Measurements from ENCODE around the gene CYP2A6.
"Not testable (repeated sequence)": the region's sequence is repeated elsewhere in the genome, so short reads cannot be mapped to it uniquely, and the experiment has no call there.

The CYP2A6 gene

DNA sequence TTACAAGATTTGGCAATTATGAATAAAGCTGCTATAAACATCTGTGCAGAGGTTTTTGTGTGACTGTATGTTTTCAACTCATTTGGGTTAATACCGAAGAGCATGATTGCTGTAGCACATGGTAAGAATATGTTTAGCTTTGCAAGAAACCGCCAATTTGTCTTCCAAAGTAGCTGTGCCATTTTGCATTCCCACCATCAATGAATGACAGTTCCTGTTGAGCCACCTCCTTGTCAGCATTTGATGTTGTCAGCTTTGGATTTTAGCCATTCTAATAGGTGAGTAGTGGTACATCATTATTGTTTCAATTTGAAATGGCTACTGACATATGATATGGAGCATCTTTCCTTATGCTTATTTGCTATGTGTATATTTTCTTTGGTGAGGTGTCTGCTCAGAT, 23.6 kb upstream of the CYP2A6 start:
- DNase-seq (ENCODE audit: low spot score); in situ Hi-C loops (cut with MboI; ENCODE audit: low sequenced_read_pairs, unreplicated experiment): not testable (repeated sequence)

DNA sequence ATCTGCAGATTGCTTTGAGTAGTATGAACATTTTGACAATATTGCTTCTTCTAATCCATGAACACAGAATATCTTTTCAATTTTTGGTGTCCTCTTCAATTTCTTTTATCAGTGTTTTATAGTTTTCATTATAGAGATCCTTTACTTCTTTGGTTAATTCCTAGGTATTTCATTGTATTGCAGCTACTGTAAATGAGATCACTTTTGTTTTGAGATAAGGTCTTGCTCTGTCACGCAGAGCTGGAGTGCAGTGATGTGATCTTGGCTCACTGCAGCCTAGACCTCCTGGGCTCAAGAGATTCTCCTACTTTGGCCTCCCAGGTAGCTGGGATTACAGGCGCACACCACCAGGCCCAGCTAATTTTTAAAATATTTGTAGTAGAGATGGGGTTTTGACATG, 22.0 kb upstream of the CYP2A6 start:
- TF ChIP-seq, protein P1, sequence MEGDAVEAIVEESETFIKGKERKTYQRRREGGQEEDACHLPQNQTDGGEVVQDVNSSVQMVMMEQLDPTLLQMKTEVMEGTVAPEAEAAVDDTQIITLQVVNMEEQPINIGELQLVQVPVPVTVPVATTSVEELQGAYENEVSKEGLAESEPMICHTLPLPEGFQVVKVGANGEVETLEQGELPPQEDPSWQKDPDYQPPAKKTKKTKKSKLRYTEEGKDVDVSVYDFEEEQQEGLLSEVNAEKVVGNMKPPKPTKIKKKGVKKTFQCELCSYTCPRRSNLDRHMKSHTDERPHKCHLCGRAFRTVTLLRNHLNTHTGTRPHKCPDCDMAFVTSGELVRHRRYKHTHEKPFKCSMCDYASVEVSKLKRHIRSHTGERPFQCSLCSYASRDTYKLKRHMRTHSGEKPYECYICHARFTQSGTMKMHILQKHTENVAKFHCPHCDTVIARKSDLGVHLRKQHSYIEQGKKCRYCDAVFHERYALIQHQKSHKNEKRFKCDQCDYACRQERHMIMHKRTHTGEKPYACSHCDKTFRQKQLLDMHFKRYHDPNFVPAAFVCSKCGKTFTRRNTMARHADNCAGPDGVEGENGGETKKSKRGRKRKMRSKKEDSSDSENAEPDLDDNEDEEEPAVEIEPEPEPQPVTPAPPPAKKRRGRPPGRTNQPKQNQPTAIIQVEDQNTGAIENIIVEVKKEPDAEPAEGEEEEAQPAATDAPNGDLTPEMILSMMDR (IDR thresholded peaks at IDR 0.05; ENCODE audit: borderline replicate concordance, control extremely low read depth, extremely low read depth, insufficient read depth, missing control alignments), result no peak
- DNase-seq (ENCODE audit: low spot score), result no peak
- in situ Hi-C loops (cut with MboI; ENCODE audit: low sequenced_read_pairs, unreplicated experiment), result no loop called here

DNA sequence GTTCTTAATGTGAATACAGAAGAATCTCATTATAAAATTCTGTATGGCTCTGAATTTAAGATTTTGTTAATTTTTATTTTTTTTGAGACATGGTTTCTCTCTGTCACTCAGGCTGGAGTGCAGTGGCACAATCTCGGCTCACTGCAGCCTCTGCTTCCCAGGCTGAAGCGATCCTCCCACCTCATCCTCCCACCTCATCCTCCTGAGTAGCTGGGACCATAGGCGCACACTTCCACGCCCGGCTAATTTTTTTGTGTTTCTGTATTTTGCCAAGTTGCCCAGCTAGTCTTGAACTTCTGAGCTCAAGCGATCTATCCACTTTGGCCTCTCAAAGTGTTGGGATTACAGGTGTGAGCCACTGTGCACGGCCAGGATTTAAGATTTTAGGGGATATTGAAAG, 17.5 kb upstream of the CYP2A6 start:
- TF ChIP-seq, protein P1 (IDR thresholded peaks at IDR 0.05; ENCODE audit: borderline replicate concordance, control extremely low read depth, extremely low read depth, insufficient read depth, missing control alignments), result no peak
- DNase-seq (ENCODE audit: low spot score), result no peak
- in situ Hi-C loops (cut with MboI; ENCODE audit: low sequenced_read_pairs, unreplicated experiment), result no loop called here

DNA sequence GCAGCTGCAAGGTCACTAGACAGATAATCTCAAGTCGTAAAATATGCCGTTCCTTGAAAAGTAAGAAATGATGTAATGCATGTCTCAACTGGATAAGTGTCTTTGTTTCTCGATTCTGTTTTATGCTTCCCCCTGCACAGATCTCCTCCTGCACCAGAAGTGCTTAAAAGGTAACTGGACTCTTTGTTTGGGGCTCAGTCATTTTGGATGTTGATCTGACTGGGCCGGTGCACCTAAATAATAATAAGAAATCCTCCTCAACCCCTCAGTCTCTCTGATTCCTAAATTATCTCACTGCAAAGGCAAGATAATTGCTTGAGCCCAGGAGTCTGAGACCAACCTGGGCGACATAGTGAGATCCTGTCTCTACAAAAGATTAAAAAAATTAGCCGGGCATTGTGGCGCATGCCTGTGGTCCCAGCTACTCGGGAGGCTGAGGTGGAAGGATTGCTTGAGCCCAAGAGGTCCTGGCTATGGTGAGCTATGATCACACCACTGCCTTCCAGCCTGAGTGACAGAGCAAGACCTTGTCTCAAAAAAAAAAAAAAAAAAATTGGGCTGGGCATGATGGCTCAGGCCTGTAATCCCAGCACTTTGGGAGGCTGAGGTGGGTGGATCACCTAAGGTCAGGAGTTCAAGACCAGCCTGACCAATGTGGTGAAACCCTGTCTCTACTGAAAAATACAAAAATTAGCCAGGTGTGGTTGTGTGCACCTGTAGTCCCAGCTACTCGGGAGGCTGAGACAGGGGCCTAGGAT, 14.7 kb upstream of the CYP2A6 start:
- DNase-seq (ENCODE audit: low spot score); in situ Hi-C loops (cut with MboI; ENCODE audit: low sequenced_read_pairs, unreplicated experiment): not testable (repeated sequence)

DNA sequence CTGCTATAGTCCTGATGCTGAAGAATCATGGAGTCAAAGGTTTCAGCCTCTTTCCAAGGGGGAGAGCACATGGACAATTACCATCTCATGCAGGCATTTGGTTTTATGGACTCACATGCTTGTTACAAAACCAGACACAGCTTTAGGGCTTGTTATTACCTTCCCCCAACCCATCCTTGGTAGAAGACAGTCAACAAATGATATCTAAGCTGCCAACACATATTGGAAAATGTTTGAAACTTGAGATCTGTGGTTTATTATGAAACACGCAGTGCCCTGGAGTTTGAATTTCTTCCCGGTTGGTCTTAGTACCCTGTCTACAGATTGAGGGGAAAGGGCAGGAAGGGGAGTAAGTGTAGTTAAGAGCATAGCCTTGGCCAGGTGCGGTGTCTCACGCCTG, 12.5 kb upstream of the CYP2A6 start:
- in situ Hi-C loops (cut with MboI; ENCODE audit: low sequenced_read_pairs, unreplicated experiment), result no loop called here
- TF ChIP-seq, protein P1 (IDR thresholded peaks at IDR 0.05; ENCODE audit: borderline replicate concordance, control extremely low read depth, extremely low read depth, insufficient read depth, missing control alignments), result no peak
- no peak for DNase-seq (ENCODE audit: low spot score)

DNA sequence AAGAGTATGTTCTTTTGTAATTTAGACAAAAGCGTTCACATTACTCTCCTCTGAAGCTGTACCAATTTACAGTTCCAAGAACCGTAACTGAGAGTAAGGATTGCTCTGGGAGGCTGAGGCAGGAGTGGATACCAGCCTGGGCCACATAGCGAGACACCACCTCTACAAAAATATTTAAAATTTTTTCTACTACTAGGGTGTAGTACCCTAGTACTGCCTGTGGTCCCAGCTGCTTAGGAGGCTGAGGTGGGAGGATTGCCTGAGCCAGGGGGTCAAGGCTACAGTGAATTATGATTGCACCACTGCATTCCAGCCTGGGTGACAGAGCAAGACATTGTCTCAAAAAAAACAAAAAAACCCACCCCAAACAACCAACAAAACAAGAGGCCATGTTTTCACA, 12.1 kb upstream of the CYP2A6 start:
- DNase-seq (ENCODE audit: low spot score), result no peak
- in situ Hi-C loops (cut with MboI; ENCODE audit: low sequenced_read_pairs, unreplicated experiment), result no loop called here
- TF ChIP-seq, protein P1 (IDR thresholded peaks at IDR 0.05; ENCODE audit: borderline replicate concordance, control extremely low read depth, extremely low read depth, insufficient read depth, missing control alignments), result no peak

DNA sequence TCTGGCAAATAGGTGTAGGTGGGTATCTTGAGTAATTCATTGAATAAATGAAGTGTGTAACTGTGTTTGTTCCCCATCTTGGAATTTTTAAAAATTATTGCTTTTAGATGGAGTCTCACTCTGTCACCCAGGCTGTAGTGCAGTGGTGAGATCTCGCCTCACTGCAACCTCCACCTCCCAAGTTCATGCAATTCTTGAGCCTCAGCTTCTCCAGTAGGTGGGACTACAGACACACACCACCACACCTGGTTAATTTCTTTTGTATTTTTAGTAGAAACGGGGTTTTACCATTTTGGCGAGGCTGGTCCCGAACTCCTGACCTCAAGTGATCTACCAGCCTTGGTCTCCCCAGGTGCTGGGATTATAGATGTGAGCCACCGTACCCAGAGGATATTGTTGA, 7.9 kb upstream of the CYP2A6 start:
- in situ Hi-C loops (cut with MboI; ENCODE audit: low sequenced_read_pairs, unreplicated experiment), result no loop called here
- no peak for DNase-seq (ENCODE audit: low spot score)
- TF ChIP-seq, protein P1 (IDR thresholded peaks at IDR 0.05; ENCODE audit: borderline replicate concordance, control extremely low read depth, extremely low read depth, insufficient read depth, missing control alignments), result no peak

DNA sequence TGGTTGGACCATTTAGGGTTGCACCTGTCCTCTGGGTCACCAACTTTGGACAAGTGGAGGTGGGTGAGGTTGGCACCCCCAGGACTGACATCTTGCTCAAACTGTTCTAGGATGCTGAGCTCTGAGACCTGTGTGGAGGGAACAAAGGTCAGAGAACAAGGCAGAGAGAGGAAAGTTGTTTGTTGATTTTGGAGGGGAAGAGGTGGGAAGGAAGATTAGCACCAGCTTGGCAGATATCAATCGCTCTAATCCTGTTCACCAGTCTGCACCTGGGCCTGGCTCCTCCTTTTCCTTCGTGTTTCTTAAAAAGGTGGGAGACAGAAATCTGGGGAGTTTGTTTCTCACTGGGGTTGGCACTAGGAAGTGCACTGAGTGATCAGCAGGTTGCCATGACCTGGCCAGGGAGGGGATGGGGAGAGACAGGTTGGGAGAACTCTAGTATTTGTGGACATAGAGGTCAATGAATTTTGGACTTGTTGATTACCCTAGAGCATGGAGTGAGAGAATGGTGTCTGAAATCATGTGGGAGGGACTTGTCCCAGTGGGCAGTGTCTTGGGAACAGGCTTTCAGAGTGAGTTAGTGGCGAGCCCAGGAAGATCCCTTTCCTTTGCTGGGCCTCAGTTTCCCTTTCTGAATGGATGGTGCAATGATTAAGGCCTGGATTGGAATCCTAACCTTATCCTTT, 2.4 kb upstream of the CYP2A6 start:
- in situ Hi-C loops (cut with MboI; ENCODE audit: low sequenced_read_pairs, unreplicated experiment); DNase-seq (ENCODE audit: low spot score): not testable (repeated sequence)

DNA sequence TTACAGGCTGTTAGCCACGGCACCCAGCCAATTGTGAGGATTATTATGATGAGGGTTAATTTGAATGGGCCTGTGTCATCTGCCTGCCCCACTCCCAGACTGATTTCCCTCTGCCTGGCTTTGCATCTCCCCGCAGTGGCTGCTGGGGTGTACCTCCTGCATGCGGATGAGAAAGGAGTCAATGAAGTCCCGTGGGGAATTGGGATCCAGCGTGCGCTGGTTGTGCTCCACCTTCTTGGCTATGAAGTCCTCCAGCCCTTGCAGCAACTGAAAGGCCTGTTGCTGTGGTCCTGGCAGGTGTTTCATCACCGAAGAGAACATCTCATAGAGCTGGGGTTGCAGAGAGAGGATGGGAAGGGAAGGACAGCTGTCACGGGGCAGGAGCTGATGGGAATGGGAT, 3.5 kb downstream of the CYP2A6 start:
- in situ Hi-C loops (cut with MboI; ENCODE audit: low sequenced_read_pairs, unreplicated experiment); DNase-seq (ENCODE audit: low spot score): not testable (repeated sequence)

DNA sequence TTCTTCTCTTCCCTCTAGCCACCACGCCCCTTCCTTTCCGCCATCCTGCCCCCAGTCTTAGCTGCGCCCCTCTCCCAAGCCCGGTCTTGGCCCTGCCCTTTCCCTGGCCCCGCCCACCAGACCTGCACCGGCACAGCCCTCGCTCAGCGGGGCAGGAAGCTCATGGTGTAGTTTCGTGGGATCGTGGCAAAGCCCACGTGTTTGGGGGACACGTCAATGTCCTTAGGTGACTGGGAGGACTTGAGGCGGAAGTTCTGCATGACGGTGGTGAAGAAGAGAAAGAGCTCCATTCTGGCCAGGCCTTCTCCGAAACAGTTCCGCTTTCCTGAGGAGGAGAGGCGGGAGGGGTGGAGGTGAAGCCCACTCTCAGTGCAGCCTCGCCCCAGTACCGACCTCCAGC, 6.6 kb downstream of the CYP2A6 start:
- in situ Hi-C loops (cut with MboI; ENCODE audit: low sequenced_read_pairs, unreplicated experiment); DNase-seq (ENCODE audit: low spot score): not testable (repeated sequence)

DNA sequence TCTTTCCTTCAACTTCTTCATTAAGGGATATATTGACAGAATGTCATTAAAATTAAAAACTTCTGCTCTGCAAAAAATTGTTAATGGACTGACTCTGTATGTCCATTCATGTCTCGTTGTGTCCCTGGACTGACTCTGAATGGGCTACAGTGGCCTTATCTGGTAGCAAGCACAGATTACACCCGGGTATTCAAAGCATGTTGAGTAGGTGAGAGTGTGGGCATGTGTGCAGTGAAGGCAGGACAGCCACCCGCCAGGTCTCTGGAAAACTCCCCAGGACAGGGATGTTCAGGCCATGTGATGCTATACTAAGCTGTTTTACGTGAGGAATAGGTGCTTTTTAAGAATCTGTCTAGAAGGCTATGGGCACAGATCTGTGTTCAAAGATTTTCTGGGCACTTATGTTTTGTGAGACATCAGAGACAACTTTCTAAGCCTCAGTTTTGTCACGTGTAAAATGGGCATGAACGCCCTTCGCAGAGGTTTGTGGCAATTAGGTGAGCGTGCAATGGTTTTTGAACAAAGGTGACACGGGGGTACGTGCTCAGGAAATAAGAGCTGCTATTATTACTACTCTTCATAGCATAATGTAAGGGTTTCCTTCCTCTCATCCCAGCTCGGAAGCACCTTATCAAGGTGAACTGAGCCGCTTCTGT, 7.1 kb downstream of the CYP2A6 start:
- in situ Hi-C loops (cut with MboI; ENCODE audit: low sequenced_read_pairs, unreplicated experiment); DNase-seq (ENCODE audit: low spot score): not testable (repeated sequence)

DNA sequence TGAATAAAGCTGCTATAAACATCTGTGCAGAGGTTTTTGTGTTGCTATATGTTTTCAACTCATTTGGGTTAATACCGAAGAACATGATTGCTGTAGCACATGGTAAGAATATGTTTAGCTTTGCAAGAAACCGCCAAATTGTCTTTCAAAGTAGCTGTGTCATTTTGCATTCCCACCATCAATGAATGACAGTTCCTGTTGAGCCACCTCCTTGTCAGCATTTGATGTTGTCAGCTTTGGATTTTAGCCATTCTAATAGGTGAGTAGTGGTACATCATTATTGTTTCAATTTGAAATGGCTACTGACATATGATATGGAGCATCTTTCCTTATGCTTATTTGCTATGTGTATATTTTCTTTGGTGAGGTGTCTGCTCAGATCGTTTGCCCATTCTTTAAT, 8.2 kb downstream of the CYP2A6 start:
- in situ Hi-C loops (cut with MboI; ENCODE audit: low sequenced_read_pairs, unreplicated experiment); DNase-seq (ENCODE audit: low spot score): not testable (repeated sequence)
